A549 (cell line): Measurements from ENCODE around the gene SRCIN1.

Source experiments
- CEBPB ChIP-seq, 2 experiments: fragments of >200 bp in 1 of 2; sonication (Bioruptor Twin) in 1 of 2; formaldehyde crosslinking in 1 of 2; IDR thresholded peaks; 2 replicates each; pipeline ENCODE4 v1.6.1; 2012 to 2016
- EP300 ChIP-seq, 2 experiments: fragments of >200 bp; sonication (Bioruptor Twin); formaldehyde crosslinking; IDR thresholded peaks; 2 replicates in 1 of 2; 3 replicates in 1 of 2; pipeline ENCODE4 v1.6.1; 2016 to 2017
- HOXA7 ChIP-seq: fragments of 250-450 bp; sonication (Bioruptor Pico); IDR thresholded peaks from 2 replicates; pipeline ENCODE4 v1.5.0; 2020; ENCODE audit warnings: mild to moderate bottlenecking, moderate library complexity
- MAFK ChIP-seq: fragments of 450-650 bp; IDR thresholded peaks from 2 replicates; pipeline ENCODE4 v1.6.1; 2014; ENCODE audit not compliant: partially characterized antibody
- POLR2A ChIP-seq: IDR thresholded peaks from 2 replicates; pipeline ENCODE4 v1.6.1; 2012; ENCODE audit warnings: mild to moderate bottlenecking, low read length
- RCOR1 ChIP-seq: fragments of 150-350 bp; IDR thresholded peaks from 2 replicates; pipeline ENCODE4 v1.6.1; 2014; ENCODE audit warnings: antibody characterized with exemption, low read length, low read depth
- ZC3H11A ChIP-seq: fragments of 450-650 bp; IDR thresholded peaks from 2 replicates; pipeline ENCODE4 v1.6.1; 2014; ENCODE audit warnings: antibody characterized with exemption, mild to moderate bottlenecking
- ZSCAN20 ChIP-seq: fragments of 250-450 bp; sonication (Bioruptor Pico); IDR thresholded peaks from 2 replicates; pipeline ENCODE4 v1.8.0; 2022; ENCODE audit warnings: mild to moderate bottlenecking, moderate library complexity
- TF ChIP-seq, protein P1 (sequence below): fragments of >200 bp; sonication (Bioruptor Twin); formaldehyde crosslinking; IDR thresholded peaks from 3 replicates; pipeline ENCODE4 v1.5.1; 2016
- TF ChIP-seq, protein P2 (sequence below): IDR thresholded peaks from 2 replicates; pipeline ENCODE4 v1.6.1; 2012

DNA sequence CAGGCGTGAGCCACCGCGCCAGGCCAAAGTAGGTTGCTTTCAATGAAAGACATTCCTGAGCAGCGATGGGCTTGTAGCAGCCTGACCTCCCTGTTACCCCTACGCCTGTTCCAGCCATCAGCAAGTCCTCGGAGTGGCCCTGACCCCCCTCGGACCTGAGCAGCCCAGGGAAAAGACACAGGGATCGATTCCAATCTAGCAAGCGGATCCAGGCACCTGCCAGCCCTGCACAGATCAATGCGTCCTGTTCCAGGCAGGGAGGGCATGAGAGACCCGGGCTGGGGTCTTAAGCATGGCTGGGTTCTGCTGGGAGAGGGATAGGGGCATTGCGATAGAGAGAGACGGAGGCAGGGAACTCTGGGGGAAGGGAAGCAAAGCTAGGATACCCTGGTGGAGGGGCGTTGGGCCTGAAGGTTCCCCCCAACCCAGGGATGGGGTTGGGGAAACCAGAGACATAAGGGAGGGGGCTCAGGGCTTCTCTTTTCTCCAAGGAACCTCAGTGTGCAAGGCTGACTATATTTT is 21.9 kb downstream of the SRCIN1 start:
- TF ChIP-seq EP300 (IDR thresholded peaks at IDR 0.05) = no peak
- no peak for TF ChIP-seq POLR2A
- no peak for TF ChIP-seq CEBPB (IDR thresholded peaks at IDR 0.05)
- TF ChIP-seq, protein P1, sequence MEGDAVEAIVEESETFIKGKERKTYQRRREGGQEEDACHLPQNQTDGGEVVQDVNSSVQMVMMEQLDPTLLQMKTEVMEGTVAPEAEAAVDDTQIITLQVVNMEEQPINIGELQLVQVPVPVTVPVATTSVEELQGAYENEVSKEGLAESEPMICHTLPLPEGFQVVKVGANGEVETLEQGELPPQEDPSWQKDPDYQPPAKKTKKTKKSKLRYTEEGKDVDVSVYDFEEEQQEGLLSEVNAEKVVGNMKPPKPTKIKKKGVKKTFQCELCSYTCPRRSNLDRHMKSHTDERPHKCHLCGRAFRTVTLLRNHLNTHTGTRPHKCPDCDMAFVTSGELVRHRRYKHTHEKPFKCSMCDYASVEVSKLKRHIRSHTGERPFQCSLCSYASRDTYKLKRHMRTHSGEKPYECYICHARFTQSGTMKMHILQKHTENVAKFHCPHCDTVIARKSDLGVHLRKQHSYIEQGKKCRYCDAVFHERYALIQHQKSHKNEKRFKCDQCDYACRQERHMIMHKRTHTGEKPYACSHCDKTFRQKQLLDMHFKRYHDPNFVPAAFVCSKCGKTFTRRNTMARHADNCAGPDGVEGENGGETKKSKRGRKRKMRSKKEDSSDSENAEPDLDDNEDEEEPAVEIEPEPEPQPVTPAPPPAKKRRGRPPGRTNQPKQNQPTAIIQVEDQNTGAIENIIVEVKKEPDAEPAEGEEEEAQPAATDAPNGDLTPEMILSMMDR = no peak
- TF ChIP-seq, protein P2, sequence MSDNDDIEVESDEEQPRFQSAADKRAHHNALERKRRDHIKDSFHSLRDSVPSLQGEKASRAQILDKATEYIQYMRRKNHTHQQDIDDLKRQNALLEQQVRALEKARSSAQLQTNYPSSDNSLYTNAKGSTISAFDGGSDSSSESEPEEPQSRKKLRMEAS = no peak; the same call in 1 of the 2 replicates
- TF ChIP-seq MAFK = no peak
- no peak for TF ChIP-seq HOXA7 (CRISPR knock-in tag)
- TF ChIP-seq ZC3H11A = no peak
- TF ChIP-seq ZSCAN20 (CRISPR knock-in tag) = no peak
- no peak for TF ChIP-seq RCOR1
